ENCODE results near the gene KCNJ10.

The KCNJ10 gene

DNA sequence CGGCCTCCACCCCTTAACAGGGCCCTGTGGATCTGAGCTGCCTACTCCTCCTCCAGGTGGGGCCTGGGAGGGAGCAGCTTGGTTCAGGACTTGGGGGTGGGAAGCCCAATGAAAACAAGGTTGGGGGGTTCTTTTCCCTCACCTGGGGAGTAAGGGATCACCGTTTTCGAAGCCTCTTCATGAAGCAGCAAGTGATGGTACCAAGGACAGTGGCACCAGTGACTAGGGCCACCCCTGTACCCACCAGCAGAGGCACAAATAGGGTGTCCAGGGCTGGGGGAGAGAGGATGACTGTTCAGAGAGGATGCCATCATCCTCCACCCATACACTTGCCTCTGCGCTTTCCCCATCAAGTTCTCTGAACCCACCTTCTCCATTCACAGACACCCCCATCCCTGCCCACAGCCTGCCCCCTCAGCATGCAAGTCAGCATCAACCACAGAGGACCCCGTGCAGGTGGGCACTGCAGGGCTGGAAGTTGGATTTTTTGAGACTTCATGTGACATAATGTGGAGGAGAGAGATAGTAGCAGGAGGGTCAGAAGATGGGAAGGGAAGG, 21.8 kb upstream of the KCNJ10 start:
- H3K27me3 ChIP-seq (ENCODE audit: low read depth, low read length): no peaks in the 10 kb centered on the region
- H3K27ac ChIP-seq (ENCODE audit: low read length): no peak overlapping the region
- H3K36me3 ChIP-seq (ENCODE audit: control insufficient read depth in 1 of 2, insufficient read depth in 2 of 2, low read length in 2 of 2): peaks cover 9 to 40% of the 10 kb centered on the region in 2 donors
- peaks cover 5 to 7% of the 10 kb centered on the region in 2 donors for H3K4me1 ChIP-seq (ENCODE audit: control insufficient read depth in 1 of 2, insufficient read depth in 2 of 2, low read length in 2 of 2)
- H3K9me3 ChIP-seq (ENCODE audit: control insufficient read depth in 1 of 2, low read length in 2 of 2): no peaks in the 10 kb centered on the region
- no peak overlapping the region for H3K4me3 ChIP-seq (ENCODE audit: low read depth in 1 of 2, low read length in 2 of 2)

DNA sequence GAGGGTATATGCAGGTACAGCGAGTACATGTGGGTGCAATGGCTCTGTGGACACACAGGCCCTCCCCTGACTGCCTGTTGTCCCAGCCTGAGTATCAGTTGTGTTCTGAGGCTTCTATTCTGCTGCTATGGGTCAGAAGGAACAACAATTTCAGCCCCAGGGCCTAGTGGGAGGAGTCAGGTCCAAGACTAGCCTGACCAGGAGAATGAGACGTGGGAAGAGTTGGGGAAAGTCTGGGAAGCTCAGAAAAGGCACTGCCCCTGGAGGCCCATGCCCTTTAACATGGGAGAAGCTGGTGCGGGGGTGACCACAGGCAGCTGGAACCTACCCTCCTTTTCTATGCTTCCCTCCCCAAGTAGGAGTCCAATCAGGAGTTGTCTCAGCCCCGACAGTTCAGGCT, 20.8 kb upstream of the KCNJ10 start:
- Histone ChIP-seq H3K36me3 (ENCODE audit: control insufficient read depth in 1 of 2, insufficient read depth in 2 of 2, low read length in 2 of 2) (peaks cover 9 to 40% of the 10 kb centered on the region in 2 donors), H3K4me1 (ENCODE audit: control insufficient read depth in 1 of 2, insufficient read depth in 2 of 2, low read length in 2 of 2) (peaks cover 0 to 5% of the 10 kb centered on the region in 2 donors), H3K27me3 (ENCODE audit: low read depth, low read length) (no peaks in the 10 kb centered on the region), H3K9me3 (ENCODE audit: control insufficient read depth in 1 of 2, low read length in 2 of 2) (no peaks in the 10 kb centered on the region), H3K4me3 (ENCODE audit: low read depth in 1 of 2, low read length in 2 of 2) (no peak overlapping the region), H3K27ac (ENCODE audit: low read length) (no peak overlapping the region)

DNA sequence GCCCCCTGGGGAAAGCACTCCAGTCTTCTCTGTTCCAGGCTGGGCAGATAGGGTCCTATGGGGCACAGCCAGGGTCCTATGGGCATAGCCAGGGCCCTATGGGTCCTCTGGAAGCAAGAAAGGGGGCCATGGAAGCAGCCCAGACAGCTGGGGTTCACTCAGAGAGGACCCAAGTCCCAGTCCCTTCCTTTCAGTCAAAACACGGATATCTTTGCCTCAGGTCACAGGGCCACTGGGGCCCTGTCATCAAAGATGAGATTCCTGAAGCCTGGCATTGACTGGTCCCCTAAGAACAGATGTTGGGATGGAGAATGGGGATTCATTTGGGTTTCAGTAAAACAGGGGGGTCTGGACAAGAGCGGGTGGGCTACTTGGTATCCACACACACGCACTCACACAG, 19.9 kb upstream of the KCNJ10 start:
- peaks cover 0 to 5% of the 10 kb centered on the region in 2 donors for H3K4me1 ChIP-seq (ENCODE audit: control insufficient read depth in 1 of 2, insufficient read depth in 2 of 2, low read length in 2 of 2)
- peaks cover 9 to 39% of the 10 kb centered on the region in 2 donors for H3K36me3 ChIP-seq (ENCODE audit: control insufficient read depth in 1 of 2, insufficient read depth in 2 of 2, low read length in 2 of 2)

DNA sequence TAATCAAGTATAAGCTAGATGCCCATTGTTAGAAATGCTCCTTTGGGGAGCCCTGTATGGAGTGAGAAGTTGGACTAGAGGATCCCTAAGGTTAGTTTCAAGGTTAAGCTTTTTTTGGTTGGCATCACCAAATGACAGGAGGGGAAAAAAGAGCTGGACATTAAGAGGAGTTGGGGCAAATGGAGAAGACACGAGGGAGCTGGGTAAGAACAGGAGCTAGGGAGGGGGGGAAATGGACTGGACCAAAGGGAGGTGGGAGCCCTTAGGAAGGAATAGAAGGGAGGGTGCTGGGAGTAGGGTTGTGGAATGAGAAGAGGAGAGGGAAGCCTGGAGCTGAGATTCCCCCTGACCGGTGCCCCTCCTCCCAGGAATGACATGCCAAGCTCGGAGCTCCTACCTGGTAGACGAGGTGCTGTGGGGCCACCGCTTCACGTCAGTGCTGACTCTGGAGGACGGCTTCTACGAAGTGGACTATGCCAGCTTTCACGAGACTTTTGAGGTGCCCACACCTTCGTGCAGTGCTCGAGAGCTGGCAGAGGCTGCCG, 17.2 kb upstream of the KCNJ10 start:
- peaks cover 18% of the 10 kb centered on the region for H3K27me3 ChIP-seq (ENCODE audit: low read depth, low read length)
- H3K27ac ChIP-seq (ENCODE audit: low read length): no peak overlapping the region
- H3K36me3 ChIP-seq (ENCODE audit: control insufficient read depth in 1 of 2, insufficient read depth in 2 of 2, low read length in 2 of 2): peaks cover 5 to 24% of the 10 kb centered on the region in 2 donors
- H3K4me1 ChIP-seq (ENCODE audit: control insufficient read depth in 1 of 2, insufficient read depth in 2 of 2, low read length in 2 of 2): peaks cover 0 to 4% of the 10 kb centered on the region in 2 donors
- no peak overlapping the region for H3K4me3 ChIP-seq (ENCODE audit: low read depth in 1 of 2, low read length in 2 of 2)
- no peaks in the 10 kb centered on the region for H3K9me3 ChIP-seq (ENCODE audit: control insufficient read depth in 1 of 2, low read length in 2 of 2)

More for the DNA sequence above, 19.9 kb upstream of the KCNJ10 start:
- Histone ChIP-seq H3K27me3 (ENCODE audit: low read depth, low read length) (no peaks in the 10 kb centered on the region), H3K27ac (ENCODE audit: low read length) (no peak overlapping the region), H3K9me3 (ENCODE audit: control insufficient read depth in 1 of 2, low read length in 2 of 2) (no peaks in the 10 kb centered on the region), H3K4me3 (ENCODE audit: low read depth in 1 of 2, low read length in 2 of 2) (no peak overlapping the region)

DNA sequence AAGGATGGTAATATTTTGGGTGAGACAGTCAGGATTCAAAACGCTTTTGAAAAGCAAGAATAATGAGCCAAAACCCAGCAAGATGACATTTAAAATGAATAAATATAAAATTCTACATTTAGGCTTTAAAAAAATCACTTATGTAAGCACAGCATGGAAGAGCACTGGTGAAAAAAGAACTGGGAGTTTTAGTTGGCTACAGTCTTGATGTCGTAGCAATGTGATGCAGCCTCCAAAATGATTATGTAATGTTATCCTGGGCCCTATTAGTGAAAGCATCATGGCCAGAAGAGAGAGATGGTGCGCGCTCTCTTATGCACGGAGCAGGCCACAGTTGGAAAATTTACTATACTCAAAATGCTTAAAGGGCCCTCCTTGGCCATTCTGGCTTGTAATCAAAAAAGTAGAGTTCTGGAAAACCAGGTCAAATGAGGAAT, 16.5 kb upstream of the KCNJ10 start:
- H3K27me3 ChIP-seq (ENCODE audit: low read depth, low read length): peaks cover 21% of the 10 kb centered on the region
- H3K4me1 ChIP-seq (ENCODE audit: control insufficient read depth in 1 of 2, insufficient read depth in 2 of 2, low read length in 2 of 2): peaks cover 0 to 4% of the 10 kb centered on the region in 2 donors
- H3K36me3 ChIP-seq (ENCODE audit: control insufficient read depth in 1 of 2, insufficient read depth in 2 of 2, low read length in 2 of 2): peaks cover 5 to 17% of the 10 kb centered on the region in 2 donors
- H3K4me3 ChIP-seq (ENCODE audit: low read depth in 1 of 2, low read length in 2 of 2): no peak overlapping the region
- no peak overlapping the region for H3K27ac ChIP-seq (ENCODE audit: low read length)
- no peaks in the 10 kb centered on the region for H3K9me3 ChIP-seq (ENCODE audit: control insufficient read depth in 1 of 2, low read length in 2 of 2)

DNA sequence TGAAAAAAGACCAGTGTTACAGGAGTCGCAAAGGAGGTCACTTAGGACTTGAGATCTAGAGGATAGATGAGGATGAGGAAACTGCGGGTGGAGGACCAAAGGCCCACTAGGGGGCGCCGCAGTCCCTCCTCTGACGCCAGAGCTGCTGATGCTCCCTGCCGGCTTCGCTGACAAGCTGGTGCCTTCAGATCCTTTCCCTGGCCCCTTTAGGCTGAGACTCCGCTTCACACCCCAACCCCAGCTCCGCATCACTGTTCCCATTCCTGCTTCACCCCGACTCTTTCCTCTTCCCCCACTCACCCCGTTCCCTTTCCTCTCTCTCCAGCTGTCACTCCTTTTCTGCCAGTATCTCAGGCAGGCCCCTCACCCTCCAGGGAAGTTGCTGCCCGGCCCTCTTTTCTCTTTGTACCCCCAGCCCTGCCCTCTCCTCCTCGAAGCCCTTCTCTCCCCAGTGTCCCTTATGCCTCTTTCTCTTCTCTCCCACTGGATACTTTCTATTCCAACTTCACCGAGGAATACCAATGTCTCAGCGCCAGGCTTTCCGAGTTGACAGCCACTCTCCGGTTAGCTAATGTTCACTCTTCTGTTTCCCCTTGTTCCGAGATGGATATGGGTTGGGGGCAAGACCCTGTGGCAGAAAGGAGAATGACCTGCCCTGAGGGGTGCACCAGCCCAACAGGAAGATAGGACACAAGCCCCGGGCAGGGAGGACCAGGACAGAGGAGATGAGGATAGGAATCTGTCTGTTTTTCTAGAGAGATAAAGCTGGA, 15.9 kb upstream of the KCNJ10 start:
- no peak overlapping the region for H3K4me3 ChIP-seq (ENCODE audit: low read depth in 1 of 2, low read length in 2 of 2)

DNA sequence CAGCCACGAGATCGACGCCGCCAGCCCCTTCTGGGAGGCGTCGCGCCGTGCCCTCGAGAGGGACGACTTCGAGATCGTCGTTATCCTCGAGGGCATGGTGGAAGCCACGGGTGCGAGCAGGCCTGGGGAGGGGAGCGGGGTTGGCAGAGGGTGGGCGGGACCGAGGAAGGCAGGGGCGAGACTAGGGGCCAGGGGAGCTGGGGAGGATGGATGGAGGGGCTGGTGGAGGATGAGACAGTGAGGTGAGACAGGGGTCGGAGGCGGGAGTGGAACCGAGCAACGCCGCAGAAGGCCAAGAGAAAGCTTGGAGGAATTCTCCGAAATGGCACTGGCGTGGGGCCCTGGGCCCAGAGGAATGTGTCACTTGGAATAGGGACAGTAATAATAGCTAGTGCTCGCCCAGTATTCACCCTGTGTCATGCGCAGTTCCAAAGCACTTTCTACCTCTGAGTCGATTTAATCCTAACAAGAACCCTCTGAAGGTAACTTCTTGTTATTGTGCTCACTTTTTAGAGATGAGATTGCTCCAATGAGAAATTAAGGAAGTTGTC, 14.9 kb upstream of the KCNJ10 start:
- Histone ChIP-seq H3K9me3 (ENCODE audit: control insufficient read depth in 1 of 2, low read length in 2 of 2) (no peaks in the 10 kb centered on the region), H3K4me3 (ENCODE audit: low read depth in 1 of 2, low read length in 2 of 2) (no peak overlapping the region), H3K27ac (ENCODE audit: low read length) (no peak overlapping the region), H3K27me3 (ENCODE audit: low read depth, low read length) (peaks cover 29% of the 10 kb centered on the region), H3K36me3 (ENCODE audit: control insufficient read depth in 1 of 2, insufficient read depth in 2 of 2, low read length in 2 of 2) (peaks cover 0 to 7% of the 10 kb centered on the region in 2 donors), H3K4me1 (ENCODE audit: control insufficient read depth in 1 of 2, insufficient read depth in 2 of 2, low read length in 2 of 2) (peaks cover 0 to 4% of the 10 kb centered on the region in 2 donors)

More for the DNA sequence above, 15.9 kb upstream of the KCNJ10 start:
- Histone ChIP-seq H3K27me3 (ENCODE audit: low read depth, low read length) (peaks cover 27% of the 10 kb centered on the region), H3K9me3 (ENCODE audit: control insufficient read depth in 1 of 2, low read length in 2 of 2) (no peaks in the 10 kb centered on the region), H3K27ac (ENCODE audit: low read length) (no peak overlapping the region), H3K36me3 (ENCODE audit: control insufficient read depth in 1 of 2, insufficient read depth in 2 of 2, low read length in 2 of 2) (peaks cover 5 to 11% of the 10 kb centered on the region in 2 donors), H3K4me1 (ENCODE audit: control insufficient read depth in 1 of 2, insufficient read depth in 2 of 2, low read length in 2 of 2) (peaks cover 0 to 4% of the 10 kb centered on the region in 2 donors)

DNA sequence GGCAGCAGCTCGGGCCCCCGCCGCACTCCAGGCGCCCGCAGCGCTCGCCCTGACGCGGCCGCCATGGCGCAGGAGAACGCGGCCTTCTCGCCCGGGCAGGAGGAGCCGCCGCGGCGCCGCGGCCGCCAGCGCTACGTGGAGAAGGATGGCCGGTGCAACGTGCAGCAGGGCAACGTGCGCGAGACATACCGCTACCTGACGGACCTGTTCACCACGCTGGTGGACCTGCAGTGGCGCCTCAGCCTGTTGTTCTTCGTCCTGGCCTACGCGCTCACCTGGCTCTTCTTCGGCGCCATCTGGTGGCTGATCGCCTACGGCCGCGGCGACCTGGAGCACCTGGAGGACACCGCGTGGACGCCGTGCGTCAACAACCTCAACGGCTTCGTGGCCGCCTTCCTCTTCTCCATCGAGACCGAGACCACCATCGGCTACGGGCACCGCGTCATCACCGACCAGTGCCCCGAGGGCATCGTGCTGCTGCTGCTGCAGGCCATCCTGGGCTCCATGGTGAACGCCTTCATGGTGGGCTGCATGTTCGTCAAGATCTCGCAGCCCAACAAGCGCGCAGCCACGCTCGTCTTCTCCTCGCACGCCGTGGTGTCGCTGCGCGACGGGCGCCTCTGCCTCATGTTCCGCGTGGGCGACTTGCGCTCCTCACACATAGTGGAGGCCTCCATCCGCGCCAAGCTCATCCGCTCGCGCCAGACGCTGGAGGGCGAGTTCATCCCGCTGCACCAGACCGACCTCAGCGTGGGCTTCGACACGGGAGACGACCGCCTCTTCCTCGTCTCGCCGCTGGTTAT, 14.2 kb upstream of the KCNJ10 start:
- Histone ChIP-seq H3K4me1 (ENCODE audit: control insufficient read depth in 1 of 2, insufficient read depth in 2 of 2, low read length in 2 of 2) (peaks cover 0 to 4% of the 10 kb centered on the region in 2 donors), H3K27me3 (ENCODE audit: low read depth, low read length) (peaks cover 35% of the 10 kb centered on the region)

DNA sequence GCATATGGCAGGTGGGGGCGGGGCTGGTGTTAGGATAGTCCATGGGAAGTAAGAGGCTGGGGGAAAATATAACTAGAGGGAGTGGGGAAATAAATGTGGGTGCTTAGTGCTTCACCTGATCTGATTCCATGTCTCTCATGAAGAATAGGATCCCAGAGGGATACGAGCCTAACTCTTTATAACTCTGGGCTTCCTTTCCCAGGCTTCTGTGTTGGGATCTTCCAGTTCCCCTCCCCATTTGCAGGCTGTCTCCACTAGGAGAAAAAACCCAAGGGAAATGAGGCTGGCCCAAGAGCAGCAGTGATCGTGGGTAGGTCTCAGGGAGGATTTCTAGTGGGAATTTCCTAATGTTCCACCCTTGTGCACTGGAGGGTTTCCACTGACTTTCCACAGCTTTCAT, 13.0 kb upstream of the KCNJ10 start:
- Histone ChIP-seq H3K36me3 (ENCODE audit: control insufficient read depth in 1 of 2, insufficient read depth in 2 of 2, low read length in 2 of 2) (no peaks in the 10 kb centered on the region), H3K4me1 (ENCODE audit: control insufficient read depth in 1 of 2, insufficient read depth in 2 of 2, low read length in 2 of 2) (peaks cover 0 to 4% of the 10 kb centered on the region in 2 donors), H3K4me3 (ENCODE audit: low read depth in 1 of 2, low read length in 2 of 2) (no peak overlapping the region), H3K27me3 (ENCODE audit: low read depth, low read length) (peaks cover 41% of the 10 kb centered on the region), H3K9me3 (ENCODE audit: control insufficient read depth in 1 of 2, low read length in 2 of 2) (no peaks in the 10 kb centered on the region), H3K27ac (ENCODE audit: low read length) (no peak overlapping the region)

More for the DNA sequence above, 14.2 kb upstream of the KCNJ10 start:
- Histone ChIP-seq H3K4me3 (ENCODE audit: low read depth in 1 of 2, low read length in 2 of 2) (peak overlapping the region in 1 of 2 donors; percentile 57), H3K36me3 (ENCODE audit: control insufficient read depth in 1 of 2, insufficient read depth in 2 of 2, low read length in 2 of 2) (peaks cover 0 to 3% of the 10 kb centered on the region in 2 donors), H3K9me3 (ENCODE audit: control insufficient read depth in 1 of 2, low read length in 2 of 2) (no peaks in the 10 kb centered on the region), H3K27ac (ENCODE audit: low read length) (no peak overlapping the region)

DNA sequence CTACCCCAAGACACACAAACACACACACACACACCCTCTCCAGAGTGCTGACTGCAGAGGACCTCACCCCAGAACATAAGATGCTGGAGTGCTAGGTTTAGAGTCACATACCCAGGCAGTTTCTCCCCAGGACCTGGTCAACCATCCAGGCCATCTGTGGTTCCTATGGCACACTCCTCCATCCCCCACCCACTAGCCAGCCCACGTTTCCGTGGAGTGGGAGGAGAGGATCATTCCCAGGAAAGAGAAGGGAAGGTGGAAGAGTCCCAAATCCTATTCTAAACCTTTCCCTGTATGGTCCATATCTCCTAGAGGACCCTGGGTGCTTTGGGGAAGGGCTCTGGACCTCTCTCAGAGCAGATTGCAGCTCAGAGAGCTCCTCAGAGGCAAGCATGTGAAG, 12.5 kb upstream of the KCNJ10 start:
- H3K4me3 ChIP-seq (ENCODE audit: low read depth in 1 of 2, low read length in 2 of 2): no peak overlapping the region
- peaks cover 0 to 4% of the 10 kb centered on the region in 2 donors for H3K4me1 ChIP-seq (ENCODE audit: control insufficient read depth in 1 of 2, insufficient read depth in 2 of 2, low read length in 2 of 2)
- H3K36me3 ChIP-seq (ENCODE audit: control insufficient read depth in 1 of 2, insufficient read depth in 2 of 2, low read length in 2 of 2): no peaks in the 10 kb centered on the region
- peaks cover 41% of the 10 kb centered on the region for H3K27me3 ChIP-seq (ENCODE audit: low read depth, low read length)
- no peak overlapping the region for H3K27ac ChIP-seq (ENCODE audit: low read length)
- H3K9me3 ChIP-seq (ENCODE audit: control insufficient read depth in 1 of 2, low read length in 2 of 2): no peaks in the 10 kb centered on the region
